GM18505 (cell line): ENCODE measurements around the gene ARRDC5.
"Not testable (repeated sequence)": the region's sequence is repeated elsewhere in the genome, so short reads cannot be mapped to it uniquely, and the experiment has no call there.

ENCODE experiments used
- ATAC-seq: cut with Tn5 transposase; IDR thresholded peaks from one replicate; pipeline ENCODE4 v1.9.1; 2021; ENCODE audit not compliant: unreplicated experiment
- POLR2A ChIP-seq: IDR thresholded peaks from 4 replicates; pipeline ENCODE4 v1.6.1; 2011; ENCODE audit warnings: borderline replicate concordance; ENCODE audit not compliant: insufficient read depth, insufficient read length; ENCODE audit errors: extremely low read depth

Gene ARRDC5

DNA sequence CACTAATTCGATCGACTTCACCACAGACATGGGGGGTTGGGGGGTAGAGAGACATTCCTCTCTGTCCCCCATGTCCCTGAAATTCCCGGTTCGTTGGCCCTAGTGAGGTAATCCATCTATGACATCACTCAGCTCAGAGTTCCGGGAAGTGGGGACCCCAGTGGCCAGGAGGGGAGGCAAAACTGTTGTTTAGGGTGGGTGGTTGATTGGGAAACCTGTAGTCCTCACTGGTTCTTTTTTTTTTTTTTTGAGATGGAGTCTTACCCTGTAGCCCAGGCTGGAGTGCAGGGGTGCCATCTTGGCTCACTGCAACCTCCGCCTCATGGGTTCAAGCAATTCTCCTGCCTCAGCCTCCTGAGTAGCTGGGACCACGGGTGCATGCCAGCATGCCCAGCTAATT, at the start of gene ARRDC5:
TSS of gene ARRDC5 (minus strand) at position 101 of the 400 bp plus-strand sequence. CDS start at position 30, 71 bp downstream.
- no peak for ATAC-seq
- TF ChIP-seq POLR2A = no peak

DNA sequence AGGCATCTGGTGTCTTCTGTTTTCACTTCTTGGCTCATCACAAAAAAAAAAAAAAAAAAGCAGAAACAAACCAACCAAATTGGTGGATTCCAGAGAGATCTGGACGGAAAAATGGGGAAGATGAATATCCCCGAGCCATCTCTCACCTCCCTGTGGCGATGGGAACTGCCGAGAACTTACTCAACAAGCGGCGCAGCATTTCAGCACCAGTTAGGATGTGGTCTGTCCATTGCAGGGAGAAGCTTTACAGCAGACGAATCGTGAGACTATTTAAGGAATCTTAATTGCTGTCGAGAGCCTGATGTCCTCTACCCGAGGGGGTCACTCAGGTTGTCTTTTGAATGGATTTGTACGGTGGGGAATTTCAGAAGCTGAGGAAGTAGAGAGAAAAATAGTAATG, 49.0 kb upstream of the ARRDC5 start:
- no peak for TF ChIP-seq POLR2A
- ATAC-seq = no peak

DNA sequence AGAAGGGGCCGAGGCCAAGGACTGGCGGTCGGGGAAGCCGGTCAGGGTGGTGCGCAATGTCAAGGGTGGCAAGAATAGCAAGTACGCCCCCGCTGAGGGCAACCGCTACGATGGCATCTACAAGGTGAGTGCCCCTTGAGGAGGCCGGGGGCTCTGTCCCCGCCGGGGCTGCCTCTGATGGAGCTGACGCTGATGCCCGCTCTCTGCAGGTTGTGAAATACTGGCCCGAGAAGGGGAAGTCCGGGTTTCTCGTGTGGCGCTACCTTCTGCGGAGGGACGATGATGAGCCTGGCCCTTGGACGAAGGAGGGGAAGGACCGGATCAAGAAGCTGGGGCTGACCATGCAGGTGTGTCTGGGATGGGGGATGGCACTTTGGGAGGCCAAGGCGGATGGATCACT, 48.0 kb upstream of the ARRDC5 start:
- ATAC-seq = not testable (repeated sequence)

DNA sequence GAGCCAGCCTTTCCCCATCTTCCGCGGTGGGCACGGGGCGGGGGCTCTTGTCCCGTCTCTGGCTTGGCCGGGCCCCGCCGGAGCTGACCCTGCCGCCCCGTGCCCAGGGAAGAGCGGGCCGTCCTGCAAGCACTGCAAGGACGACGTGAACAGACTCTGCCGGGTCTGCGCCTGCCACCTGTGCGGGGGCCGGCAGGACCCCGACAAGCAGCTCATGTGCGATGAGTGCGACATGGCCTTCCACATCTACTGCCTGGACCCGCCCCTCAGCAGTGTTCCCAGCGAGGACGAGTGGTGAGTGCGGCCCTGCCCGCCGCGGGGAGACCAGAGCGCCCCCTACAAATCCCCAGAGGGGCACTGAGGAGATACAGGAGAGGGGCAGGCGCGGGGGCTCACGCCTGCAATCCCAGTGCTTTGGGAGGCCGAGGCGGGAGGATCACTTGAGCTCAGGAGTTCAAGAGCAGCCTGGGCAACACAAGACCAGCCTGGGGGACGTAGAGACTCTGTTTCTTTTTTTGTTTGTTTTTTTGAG, 39.0 kb upstream of the ARRDC5 start:
- ATAC-seq = not testable (repeated sequence)

DNA sequence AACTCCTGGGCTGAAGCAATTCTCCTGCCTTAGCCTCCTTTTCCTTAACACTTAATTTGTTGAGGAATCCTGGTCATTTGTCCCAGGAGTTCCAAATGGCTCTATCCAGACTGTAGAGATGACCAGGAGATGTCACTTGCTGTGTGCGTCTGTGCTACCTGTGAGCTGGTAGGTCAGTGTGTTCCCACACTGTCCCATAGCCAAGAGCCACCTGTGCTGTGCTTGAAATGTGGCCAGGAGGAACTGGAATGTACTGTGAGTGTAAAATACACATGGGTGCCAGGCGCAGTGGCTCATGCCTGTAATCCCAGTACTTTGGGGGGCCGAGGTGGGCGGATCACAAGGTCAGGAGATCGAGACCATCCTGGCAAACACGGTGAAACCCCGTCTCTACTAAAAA, 36.8 kb upstream of the ARRDC5 start:
- no peak for ATAC-seq

DNA sequence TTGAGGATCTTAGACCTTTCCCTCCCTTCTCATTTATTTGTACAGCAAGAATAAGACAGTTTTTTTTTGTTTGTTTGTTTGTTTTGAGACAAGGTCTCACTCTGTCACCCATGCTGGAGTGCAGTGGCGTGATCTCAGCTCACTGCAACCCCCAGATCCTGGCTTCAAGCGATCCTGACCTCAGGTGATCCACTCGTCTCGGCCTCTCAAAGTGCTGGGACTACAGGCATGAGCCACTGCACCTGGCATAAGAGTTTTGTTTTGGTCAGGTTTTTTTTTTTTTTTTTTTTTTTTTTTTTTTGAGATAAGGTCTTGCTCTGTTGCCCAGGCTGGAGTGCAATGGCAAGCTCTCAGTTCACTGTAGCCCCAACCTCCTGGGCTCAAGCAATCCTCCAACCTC, 35.8 kb upstream of the ARRDC5 start:
- ATAC-seq = not testable (repeated sequence)

More for the DNA sequence above, 36.8 kb upstream of the ARRDC5 start:
- TF ChIP-seq POLR2A = no peak

DNA sequence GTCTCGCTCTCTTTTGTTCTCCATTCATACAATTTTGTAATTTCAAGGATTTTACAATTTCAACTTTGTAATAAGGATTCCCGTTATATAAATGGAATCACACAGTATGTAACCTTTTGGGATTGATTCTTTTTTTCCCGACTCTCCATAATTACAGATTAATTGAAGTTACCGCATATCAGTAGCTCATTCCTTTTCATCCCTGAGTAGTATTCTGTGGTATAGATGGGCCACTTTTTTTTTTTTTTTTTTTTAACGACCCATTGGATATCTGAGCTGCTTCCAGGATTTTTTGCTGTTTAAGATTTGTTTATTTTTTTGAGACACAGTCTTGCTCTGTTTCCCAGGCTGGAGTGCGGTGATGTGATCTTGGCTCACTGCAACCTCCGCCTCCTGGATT, 34.4 kb upstream of the ARRDC5 start:
- TF ChIP-seq POLR2A = no peak
- ATAC-seq = no peak

DNA sequence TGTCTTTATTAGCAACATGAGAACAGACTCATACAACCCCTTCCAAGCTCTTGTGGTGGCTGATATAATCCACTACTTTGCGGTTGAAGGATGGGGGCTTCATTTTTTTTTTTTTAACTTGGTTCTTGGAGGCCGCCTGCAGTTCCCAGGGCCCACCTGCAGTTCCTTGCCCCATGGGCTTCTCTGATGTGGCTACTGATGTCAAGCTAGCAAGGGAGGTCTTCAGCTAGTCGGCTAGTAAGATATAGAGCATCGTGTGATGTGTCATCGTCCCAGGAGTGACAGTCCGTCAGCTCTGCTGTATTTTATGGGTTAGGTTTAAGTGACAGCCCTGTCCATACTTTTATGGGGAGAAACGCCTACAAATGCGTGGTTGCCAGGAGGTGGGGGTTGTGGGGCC, 32.7 kb upstream of the ARRDC5 start:
- no peak for ATAC-seq
- TF ChIP-seq POLR2A = no peak

DNA sequence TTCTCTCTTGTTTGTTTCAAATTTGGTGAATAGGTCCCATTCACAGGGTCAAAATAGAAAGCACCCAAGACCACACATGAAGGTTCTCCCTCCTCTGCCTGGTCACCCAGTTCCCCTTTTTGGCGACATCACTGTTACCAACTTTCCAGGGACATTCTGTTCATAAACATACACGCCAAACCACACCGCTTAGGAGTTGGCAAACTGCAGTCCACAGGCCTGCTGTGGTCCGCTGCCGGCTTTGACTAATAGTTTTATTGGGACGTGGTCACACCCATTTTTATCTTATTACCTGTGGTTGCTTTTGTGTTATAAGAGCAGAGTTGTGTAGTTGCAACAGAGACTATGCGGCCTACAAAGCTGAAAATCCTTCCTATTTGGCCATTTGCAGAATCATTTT, 30.8 kb upstream of the ARRDC5 start:
- ATAC-seq = no peak

DNA sequence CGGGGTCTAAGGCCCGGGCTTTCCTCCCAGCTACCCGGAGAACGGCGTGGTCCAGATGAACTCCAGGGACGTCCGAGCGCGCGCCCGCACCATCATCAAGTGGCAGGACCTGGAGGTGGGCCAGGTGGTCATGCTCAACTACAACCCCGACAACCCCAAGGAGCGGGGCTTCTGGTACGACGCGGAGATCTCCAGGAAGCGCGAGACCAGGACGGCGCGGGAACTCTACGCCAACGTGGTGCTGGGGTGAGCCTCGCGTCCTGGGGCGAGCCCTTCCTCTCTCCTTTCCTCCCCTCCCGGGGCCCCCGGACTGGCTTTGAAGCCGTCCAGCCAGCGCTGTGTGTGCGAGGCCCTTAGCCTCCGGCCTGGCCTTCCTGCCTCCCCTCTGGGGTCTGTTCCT, 30.0 kb upstream of the ARRDC5 start:
- TF ChIP-seq POLR2A = no peak
- no peak for ATAC-seq

More for the DNA sequence above, 30.8 kb upstream of the ARRDC5 start:
- no peak for TF ChIP-seq POLR2A

DNA sequence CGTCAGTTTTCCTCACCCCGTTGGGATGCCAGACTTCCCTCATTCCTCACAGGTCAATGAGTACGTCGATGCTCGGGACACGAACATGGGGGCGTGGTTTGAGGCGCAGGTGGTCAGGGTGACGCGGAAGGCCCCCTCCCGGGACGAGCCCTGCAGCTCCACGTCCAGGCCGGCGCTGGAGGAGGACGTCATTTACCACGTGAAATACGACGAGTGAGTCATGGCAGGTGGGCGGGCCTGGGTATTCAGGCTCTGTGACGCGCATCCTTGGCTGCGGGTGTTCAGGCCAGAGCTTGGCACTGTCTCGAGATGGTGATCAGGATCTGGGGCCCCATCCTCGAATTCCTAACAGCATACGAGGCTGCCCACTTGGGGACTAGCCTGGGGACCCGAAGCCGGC, 28.0 kb upstream of the ARRDC5 start:
- no peak for ATAC-seq

DNA sequence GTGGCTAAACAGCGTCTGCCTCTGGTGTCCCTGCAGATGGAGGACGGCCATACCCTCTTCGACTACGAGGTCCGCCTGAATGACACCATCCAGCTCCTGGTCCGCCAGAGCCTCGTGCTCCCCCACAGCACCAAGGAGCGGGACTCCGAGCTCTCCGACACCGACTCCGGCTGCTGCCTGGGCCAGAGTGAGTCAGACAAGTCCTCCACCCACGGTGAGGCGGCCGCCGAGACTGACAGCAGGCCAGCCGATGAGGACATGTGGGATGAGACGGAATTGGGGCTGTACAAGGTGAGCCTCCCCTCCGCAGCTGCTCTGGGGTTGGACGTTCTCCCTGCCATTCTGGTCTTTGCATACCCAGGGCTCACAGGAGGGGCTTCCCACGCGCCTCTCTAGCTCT, 26.5 kb upstream of the ARRDC5 start:
- TF ChIP-seq POLR2A = no peak

More for the DNA sequence above, 28.0 kb upstream of the ARRDC5 start:
- TF ChIP-seq POLR2A = no peak

DNA sequence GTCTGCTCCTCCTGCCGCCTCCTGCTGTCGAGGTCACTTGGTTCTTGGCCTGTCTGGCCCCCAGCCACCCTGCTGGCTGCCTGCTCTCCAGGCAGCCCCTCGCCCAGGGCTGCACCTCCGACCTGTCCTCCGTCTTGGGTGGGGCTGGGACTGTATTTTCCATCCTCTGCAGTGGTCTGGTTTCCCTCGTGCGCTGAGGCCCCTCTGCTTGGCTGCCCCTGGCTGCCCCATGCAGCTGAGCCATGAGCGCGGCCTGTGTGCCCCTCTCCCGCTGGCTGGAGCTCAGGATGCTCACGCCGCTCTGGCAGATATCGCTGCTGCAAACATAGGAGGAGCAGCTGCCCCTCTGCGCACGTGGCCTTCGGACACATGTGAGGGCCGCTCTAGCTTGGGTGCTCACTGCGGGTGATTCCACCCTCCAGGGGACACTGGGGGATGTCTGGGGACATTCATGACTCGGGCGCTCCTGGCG, 20.6 kb upstream of the ARRDC5 start:
- no peak for ATAC-seq

More for the DNA sequence above, 26.5 kb upstream of the ARRDC5 start:
- no peak for ATAC-seq

DNA sequence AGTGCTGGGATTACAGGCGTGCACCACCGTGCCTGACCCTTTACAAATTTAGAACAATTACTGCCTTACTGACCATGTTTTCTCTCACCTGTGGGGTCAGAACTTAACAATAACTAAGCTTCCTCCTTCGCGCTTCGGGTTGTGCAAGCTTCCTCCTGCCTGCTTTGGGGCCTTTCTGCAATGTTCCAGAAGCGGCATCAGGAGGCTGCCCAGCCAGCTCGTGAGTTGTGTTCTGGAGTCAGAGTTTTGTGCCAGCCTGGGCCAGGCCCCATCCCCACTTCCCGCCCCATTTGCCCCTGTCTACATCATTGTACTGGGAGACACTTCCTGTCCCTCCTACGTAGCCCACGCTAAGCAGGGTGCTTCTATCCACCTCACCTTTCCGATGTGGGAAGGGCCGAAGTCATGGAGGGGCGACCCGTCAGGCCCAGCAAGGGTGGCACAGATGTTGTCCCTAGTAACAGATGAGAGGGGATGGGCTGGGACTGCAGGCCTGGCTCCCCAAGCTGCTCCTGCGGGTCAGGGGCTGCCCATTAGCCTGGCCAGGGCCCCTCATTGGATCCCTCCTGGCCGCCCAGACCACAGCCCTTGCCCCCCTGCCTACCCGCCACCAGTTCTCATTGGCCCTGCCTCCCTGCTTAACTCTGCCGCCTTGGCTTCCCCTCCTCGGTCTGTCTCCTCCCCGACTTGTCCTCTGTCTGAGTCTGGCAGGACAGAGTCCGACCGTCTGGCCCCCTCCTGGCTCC, 20.0 kb upstream of the ARRDC5 start:
- no peak for TF ChIP-seq POLR2A
- no peak for ATAC-seq

More for the DNA sequence above, 20.6 kb upstream of the ARRDC5 start:
- no peak for TF ChIP-seq POLR2A
